HEK293T (cell line): ENCODE data around the gene ADH6.
A peak's percentile ranks its signal among the peaks of the same experiment; 100 is the strongest.

Experiments used
- CTCF ChIA-PET: fragments of 350-600 bp; formaldehyde crosslinking; extraction: SDS; loops from one replicate; lab custom pipeline; 2021; ENCODE audit warnings: antibody characterized with exemption, inconsistent platforms; lab: Yijun Ruan, JAX
- POLR2A ChIA-PET: fragments of 350-600 bp; formaldehyde crosslinking; extraction: SDS; loops from one replicate; lab custom pipeline; 2020; ENCODE audit warnings: antibody characterized with exemption, inconsistent platforms; lab: Yijun Ruan, JAX
- DNase-seq: peaks from one replicate; pipeline ENCODE4 v3.0.0; 2012; ENCODE audit warnings: mixed read lengths; ENCODE audit errors: extremely low spot score
- ARNT ChIP-seq: fragments of 450-650 bp; IDR thresholded peaks from 2 replicates; pipeline ENCODE4 v1.6.1; 2017; ENCODE audit warnings: mild to moderate bottlenecking
- BHLHE40 ChIP-seq: fragments of 450-650 bp; IDR thresholded peaks from 2 replicates; pipeline ENCODE4 v1.6.1; 2016; ENCODE audit warnings: mild to moderate bottlenecking, moderate library complexity, borderline replicate concordance
- CTBP1 ChIP-seq: fragments of 450-650 bp; IDR thresholded peaks from 2 replicates; pipeline ENCODE4 v1.6.1; 2016; ENCODE audit warnings: borderline replicate concordance
- ELF4 ChIP-seq: fragments of 450-650 bp; IDR thresholded peaks from 2 replicates; pipeline ENCODE4 v1.6.1; 2017; ENCODE audit warnings: antibody characterized with exemption
- FOXA1 ChIP-seq: fragments of 450-650 bp; IDR thresholded peaks from 2 replicates; pipeline ENCODE4 v1.6.1; 2016; ENCODE audit warnings: mild to moderate bottlenecking
- FOXK2 ChIP-seq: fragments of 450-650 bp; IDR thresholded peaks from 2 replicates; pipeline ENCODE4 v1.6.1; 2016; ENCODE audit warnings: mild to moderate bottlenecking
- FOXM1 ChIP-seq: fragments of 450-650 bp; IDR thresholded peaks from 2 replicates; pipeline ENCODE4 v1.6.1; 2017; ENCODE audit warnings: mild to moderate bottlenecking, borderline replicate concordance
- HDGF ChIP-seq: fragments of 450-650 bp; IDR thresholded peaks from 2 replicates; pipeline ENCODE4 v1.6.1; 2017; ENCODE audit warnings: antibody characterized with exemption, borderline replicate concordance
- L3MBTL2 ChIP-seq: fragments of 450-650 bp; conservative IDR thresholded peaks from 2 replicates; pipeline ENCODE4 v1.6.1; 2016; ENCODE audit warnings: mild to moderate bottlenecking
- LEF1 ChIP-seq: fragments of 450-650 bp; IDR thresholded peaks from 2 replicates; pipeline ENCODE4 v1.6.1; 2017; ENCODE audit warnings: mild to moderate bottlenecking, borderline replicate concordance
- NFRKB ChIP-seq: fragments of 450-650 bp; IDR thresholded peaks from 2 replicates; pipeline ENCODE4 v1.6.1; 2016; ENCODE audit warnings: mild to moderate bottlenecking, moderate library complexity
- PKNOX1 ChIP-seq: fragments of 450-650 bp; IDR thresholded peaks from 2 replicates; pipeline ENCODE4 v1.6.1; 2016
- SP1 ChIP-seq: fragments of 450-650 bp; IDR thresholded peaks from 2 replicates; pipeline ENCODE4 v1.6.1; 2017
- SUZ12 ChIP-seq: fragments of 450-650 bp; IDR thresholded peaks from 2 replicates; pipeline ENCODE4 v1.6.1; 2016; ENCODE audit warnings: mild to moderate bottlenecking
- TARDBP ChIP-seq: fragments of 450-650 bp; IDR thresholded peaks from 2 replicates; pipeline ENCODE4 v1.6.1; 2016
- ZNF384 ChIP-seq: fragments of 450-650 bp; IDR thresholded peaks from 2 replicates; pipeline ENCODE4 v1.6.1; 2016

The ADH6 gene

GRCh38 chr4:99207911-99208718, 10.9 kb downstream of the ADH6 start:
- TF ChIP-seq BHLHE40 (no peak), CTBP1 (no peak), PKNOX1 (0 out of 2 replicates have a peak, but pooled peaks have one; percentile 19), SP1 (no peak), SUZ12 (no peak), FOXK2 (no peak)
- DNase-seq = no peak
- POLR2A ChIA-PET = no interaction called here
- CTCF ChIA-PET = no interaction called here

- POLR2A ChIA-PET = no interaction called here
- CTCF ChIA-PET = no interaction called here
Measured at GRCh38 chr4:99207069-99207743, 11.8 kb downstream of the ADH6 start.

GRCh38 chr4:99205153-99205979, 13.7 kb downstream of the ADH6 start:
- TF ChIP-seq ZNF384 (no peak), HDGF (no peak), SP1 (no peak), NFRKB (no peak), ARNT (no peak)
- ChIA-PET POLR2A (no interaction called here), CTCF (no interaction called here)
- DNase-seq = peak; percentile 66

More at GRCh38 chr4:99207069-99207743, 11.8 kb downstream of the ADH6 start:
- no peak for DNase-seq
- TF ChIP-seq FOXM1 (no peak), ZNF384 (no peak), NFRKB (no peak), L3MBTL2 (no peak), SUZ12 (no peak), FOXK2 (no peak), ARNT (no peak), PKNOX1 (no peak), CTBP1 (no peak), LEF1 (no peak), SP1 (no peak), BHLHE40 (no peak), HDGF (no peak), ELF4 (no peak), TARDBP (no peak), FOXA1 (no peak)

GRCh38 chr4:99202536-99202935, 16.5 kb downstream of the ADH6 start:
- ChIA-PET CTCF (no interaction called here), POLR2A (no interaction called here)
- no peak for TF ChIP-seq ELF4
- DNase-seq = no peak

GRCh38 chr4:99202094-99202493, 17.0 kb downstream of the ADH6 start:
- DNase-seq = no peak
- ChIA-PET CTCF (no interaction called here), POLR2A (no interaction called here)
- TF ChIP-seq ARNT (no peak), FOXM1 (no peak), NFRKB (no peak), HDGF (no peak), L3MBTL2 (no peak), LEF1 (no peak), SP1 (no peak), BHLHE40 (no peak), CTBP1 (no peak), ELF4 (no peak), FOXA1 (no peak), TARDBP (no peak), FOXK2 (no peak), PKNOX1 (no peak), ZNF384 (no peak), SUZ12 (no peak)

GRCh38 chr4:99201690-99202089, 17.4 kb downstream of the ADH6 start:
- DNase-seq = no peak
- ChIA-PET POLR2A (no interaction called here), CTCF (no interaction called here)
- TF ChIP-seq SP1 = no peak
